HG03280 (cell line): ENCODE results near the gene LMTK3.

Experiments
- ATAC-seq: cut with Tn5 transposase; IDR thresholded peaks from one replicate; pipeline ENCODE4 v1.9.1; 2021; ENCODE audit warnings: mild to moderate bottlenecking, moderate library complexity; ENCODE audit not compliant: unreplicated experiment

Gene LMTK3

GRCh38 chr19:48452289-48453190 is 59.1 kb downstream of the LMTK3 start:
- no peak for ATAC-seq

DNA sequence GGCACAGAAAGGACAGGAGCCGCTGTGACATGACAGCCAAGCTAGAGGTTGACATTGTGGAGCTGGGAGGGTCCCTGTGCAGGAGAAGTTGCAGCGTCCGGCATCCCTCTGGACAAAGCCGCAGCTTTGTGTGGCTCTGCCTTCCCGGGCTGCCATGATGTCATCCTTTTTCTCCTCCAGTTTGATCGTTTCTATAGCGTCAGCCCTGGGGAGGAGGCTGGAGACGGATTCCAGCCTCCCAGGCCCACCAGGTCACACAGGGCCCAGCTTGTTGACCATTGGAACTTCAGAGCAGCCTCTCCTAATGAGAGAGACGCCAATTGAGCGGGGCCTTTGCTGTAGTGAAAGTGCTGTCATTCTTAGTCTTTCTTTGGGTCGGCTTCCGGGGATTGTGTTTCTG is 60.0 kb downstream of the LMTK3 start:
- no peak for ATAC-seq

- ATAC-seq: no peak
Observed at GRCh38 chr19:48450863-48451262, 60.8 kb downstream of the LMTK3 start.

- no peak for ATAC-seq
Observed at GRCh38 chr19:48450441-48450840, 61.2 kb downstream of the LMTK3 start.

DNA sequence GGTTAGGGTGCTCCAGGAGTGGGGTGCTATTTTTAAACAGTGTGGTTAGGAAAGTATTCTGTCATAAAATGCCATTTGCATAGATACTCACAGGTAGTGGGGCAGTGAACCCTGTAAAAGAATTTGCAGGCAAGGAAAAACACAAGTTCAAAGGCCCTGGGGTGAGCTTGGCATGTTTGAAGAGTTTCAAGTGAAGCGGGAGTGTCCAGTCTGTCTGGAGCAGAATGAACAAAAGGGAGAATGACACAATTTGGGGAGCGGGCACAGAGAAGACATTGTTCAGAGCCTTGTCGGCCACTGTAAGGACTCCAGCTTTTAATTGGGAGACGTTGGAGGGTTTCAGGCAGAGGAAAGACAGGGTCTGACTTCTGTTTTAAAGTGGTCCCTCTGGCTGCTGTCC is 63.1 kb downstream of the LMTK3 start:
- ATAC-seq: no peak

DNA sequence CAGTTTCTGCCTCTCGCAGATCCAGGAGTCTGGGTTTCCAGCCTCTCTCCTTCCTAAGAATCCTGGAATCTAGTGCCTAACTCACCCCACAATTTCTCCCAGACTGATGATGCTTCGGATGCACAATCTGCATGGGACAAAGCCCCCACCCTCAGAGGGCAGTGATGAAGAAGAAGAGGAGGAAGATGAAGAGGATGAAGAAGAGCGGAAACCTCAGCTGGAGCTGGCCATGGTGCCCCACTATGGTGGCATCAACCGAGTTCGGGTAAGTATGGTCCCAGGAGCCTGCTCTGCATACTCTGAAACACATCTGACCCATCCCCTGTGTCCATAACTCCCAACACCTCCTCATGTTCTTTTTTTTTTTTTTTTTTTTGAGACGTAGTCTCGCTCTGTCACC is 65.1 kb downstream of the LMTK3 start:
- no peak for ATAC-seq

DNA sequence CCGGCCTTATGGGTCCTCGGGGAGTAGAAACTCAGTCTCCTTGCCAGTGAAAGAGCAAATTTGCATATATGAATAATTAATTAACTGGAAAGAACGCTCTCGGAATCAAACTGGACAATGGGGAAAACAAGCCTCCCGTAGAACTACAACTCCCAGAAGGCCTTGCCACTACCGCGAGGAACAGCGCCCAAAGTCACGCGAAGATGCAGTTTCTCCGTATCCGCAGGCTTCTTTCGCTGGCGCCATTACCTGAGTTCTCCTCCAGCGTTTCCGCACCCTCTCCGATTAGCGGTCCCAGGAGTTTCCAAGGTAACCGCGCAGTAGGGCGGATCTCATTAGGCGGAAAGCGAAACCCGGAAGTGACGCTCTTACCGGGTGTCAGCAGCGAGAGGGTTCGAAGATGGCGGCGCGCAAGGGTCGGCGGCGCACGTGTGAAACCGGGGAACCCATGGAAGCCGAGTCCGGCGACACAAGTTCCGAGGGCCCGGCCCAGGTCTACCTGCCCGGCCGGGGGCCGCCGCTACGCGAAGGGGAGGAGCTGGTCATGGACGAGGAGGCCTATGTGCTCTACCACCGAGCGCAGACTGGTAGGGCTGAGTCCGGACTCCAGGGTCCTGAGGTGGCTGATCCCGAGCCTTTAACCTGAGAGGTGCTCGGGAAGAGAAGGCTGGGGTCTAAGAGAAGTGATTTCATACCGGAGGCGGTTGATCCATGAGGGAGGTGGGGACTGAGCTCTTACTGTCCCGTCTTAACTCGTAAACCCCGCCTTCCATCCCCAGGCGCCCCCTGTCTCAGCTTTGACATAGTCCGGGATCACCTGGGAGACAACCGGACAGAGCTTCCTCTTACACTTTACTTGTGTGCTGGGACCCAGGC is 65.8 kb downstream of the LMTK3 start, which contains the start of gene GRWD1:
TSS of gene GRWD1 (plus strand) at position 378 of the 876 bp plus-strand sequence. CDS start at position 401, 23 bp downstream.
- ATAC-seq: peak; percentile 81

DNA sequence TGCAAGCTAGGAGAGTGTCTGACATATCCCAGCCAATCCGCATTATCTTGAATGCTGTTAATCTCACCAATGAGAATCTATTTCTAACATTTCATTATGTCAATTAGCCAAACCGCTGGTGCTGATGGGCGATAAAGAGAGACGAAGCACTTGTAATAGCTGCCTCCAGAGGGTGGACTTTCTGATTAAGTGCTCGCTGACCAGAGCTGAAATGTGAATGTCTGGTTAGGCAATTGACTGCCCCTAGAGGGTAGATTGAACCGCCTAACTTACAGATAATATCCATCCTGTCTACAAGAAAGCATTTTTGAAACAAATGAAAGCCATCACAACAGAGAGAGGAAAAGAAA is 66.4 kb downstream of the LMTK3 start:
- ATAC-seq: peak; percentile 25

GRCh38 chr19:48444936-48445200 is 66.8 kb downstream of the LMTK3 start:
- ATAC-seq: no peak

DNA sequence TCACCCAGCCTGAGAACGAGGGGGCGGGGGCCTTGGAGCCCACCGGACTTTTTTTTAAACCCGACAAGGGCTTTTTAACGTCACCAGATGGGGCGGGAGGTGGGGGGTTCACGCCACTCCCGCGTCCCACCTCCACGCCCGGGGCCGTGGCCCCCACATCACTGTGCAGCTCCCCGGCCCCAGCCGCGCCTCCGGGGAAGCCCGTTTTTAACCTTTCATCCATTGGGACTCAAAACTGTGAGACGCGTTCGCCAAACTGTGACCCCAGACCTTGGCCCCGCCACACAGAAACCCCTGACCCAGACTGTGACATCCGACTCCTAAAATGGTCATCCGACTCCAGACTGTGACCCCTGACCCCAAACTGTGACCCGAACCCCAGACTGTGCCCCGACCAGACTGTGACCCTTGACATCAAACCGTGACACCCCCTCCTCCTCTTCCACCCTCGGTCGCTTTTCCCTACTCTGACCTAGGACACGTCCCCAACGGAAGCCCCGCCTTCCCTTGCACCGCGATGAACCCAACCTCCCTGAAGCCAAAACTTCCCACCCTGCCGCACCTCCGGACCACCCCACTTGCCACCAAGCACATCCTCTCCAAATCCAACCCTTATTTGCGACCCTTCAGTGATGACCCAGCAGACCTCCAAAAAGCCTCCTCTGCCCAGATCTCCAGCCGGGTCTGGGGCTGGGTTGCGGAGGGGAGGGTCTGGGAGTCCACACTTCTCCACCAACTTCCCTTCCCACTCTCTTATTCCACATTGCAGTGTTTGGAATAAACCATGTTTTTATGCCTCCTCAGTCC is 67.3 kb downstream of the LMTK3 start:
- no peak for ATAC-seq

DNA sequence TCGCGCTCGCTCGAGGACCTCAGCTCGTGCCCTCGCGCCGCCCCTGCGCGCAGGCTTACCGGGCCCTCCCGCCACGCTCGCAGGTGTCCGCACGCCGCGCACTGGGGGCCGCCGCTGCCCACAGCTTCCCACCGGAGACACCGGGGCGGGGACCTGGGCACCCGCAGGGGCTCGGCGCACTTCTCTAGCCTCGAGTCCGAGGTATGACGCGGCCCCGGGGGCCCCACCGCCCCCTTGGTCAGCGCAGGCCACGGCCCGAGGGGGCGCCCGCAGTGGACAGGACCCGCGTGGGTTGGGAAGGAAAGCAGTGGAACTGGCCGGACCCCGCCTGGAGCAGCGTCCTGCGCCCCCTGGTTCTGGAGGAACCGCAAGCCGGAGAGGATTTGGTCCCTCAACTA is 67.9 kb downstream of the LMTK3 start:
- ATAC-seq: no peak

- no peak for ATAC-seq
Observed at GRCh38 chr19:48443256-48443655, 68.4 kb downstream of the LMTK3 start.

DNA sequence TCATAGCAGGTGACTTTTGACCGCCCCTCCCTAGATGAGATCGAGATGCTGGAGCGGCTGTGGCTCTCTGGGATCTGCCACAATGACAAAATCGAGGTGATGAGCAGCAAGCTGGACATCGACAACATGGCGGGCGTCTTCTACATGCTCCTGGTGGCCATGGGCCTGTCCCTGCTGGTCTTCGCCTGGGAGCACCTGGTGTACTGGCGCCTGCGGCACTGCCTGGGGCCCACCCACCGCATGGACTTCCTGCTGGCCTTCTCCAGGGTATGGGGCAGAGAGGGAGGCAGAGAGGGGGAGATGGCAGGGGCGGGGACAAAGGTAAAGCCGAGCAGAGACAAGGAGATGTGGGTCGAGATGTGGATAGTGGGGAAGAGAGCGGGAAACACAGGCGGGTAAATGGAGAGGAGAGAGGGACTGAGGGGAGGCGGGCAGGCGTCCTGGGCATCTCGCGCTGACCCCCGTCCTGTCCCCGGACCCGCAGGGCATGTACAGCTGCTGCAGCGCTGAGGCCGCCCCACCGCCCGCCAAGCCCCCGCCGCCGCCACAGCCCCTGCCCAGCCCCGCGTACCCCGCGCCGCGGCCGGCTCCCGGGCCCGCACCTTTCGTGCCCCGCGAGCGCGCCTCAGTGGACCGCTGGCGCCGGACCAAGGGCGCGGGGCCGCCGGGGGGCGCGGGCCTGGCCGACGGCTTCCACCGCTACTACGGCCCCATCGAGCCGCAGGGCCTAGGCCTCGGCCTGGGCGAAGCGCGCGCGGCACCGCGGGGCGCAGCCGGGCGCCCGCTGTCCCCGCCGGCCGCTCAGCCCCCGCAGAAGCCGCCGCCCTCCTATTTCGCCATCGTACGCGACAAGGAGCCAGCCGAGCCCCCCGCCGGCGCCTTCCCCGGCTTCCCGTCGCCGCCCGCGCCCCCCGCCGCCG is 69.3 kb downstream of the LMTK3 start:
- no peak for ATAC-seq

GRCh38 chr19:48441360-48442050 is 70.1 kb downstream of the LMTK3 start:
- ATAC-seq: no peak

GRCh38 chr19:48436586-48436985 is 75.0 kb downstream of the LMTK3 start:
- ATAC-seq: no peak
